ENCODE data around the gene TM2D3.

- TF ChIP-seq CTCF (IDR thresholded peaks at IDR 0.05; ENCODE audit: low read length) (no peak), EZH2 (optimal IDR thresholded peaks at IDR 0.05; ENCODE audit: low read depth, low read length) (no peak)
These were observed 49.4 kb downstream of the TM2D3 start for GRCh38 chr15:101602801-101603200.
